A549 (cell line): ENCODE measurements around the gene NCCRP1.

ENCODE experiments used
- CBX2 ChIP-seq: fragments of 200-600 bp; sonication (generic); IDR thresholded peaks from 2 replicates; pipeline ENCODE4 v1.6.1; 2016; ENCODE audit warnings: low read depth, mild to moderate bottlenecking, borderline replicate concordance
- CTCF ChIP-seq: fragments of >200 bp; sonication (Bioruptor Twin); formaldehyde crosslinking; IDR thresholded peaks from 3 replicates; pipeline ENCODE4 v1.5.1; 2016
- E2F6 ChIP-seq: IDR thresholded peaks from 2 replicates; pipeline ENCODE4 v1.6.1; 2012; ENCODE audit warnings: low read depth, borderline replicate concordance
- ELK1 ChIP-seq: fragments of 150-350 bp; IDR thresholded peaks from 2 replicates; pipeline ENCODE4 v1.6.1; 2014; ENCODE audit warnings: low read depth, mild to moderate bottlenecking, low read length
- HES2 ChIP-seq: fragments of >200 bp; sonication (Bioruptor Twin); formaldehyde crosslinking; IDR thresholded peaks from 2 replicates; pipeline ENCODE4 v1.6.1; 2016
- KDM5A ChIP-seq: fragments of 200-600 bp; sonication (generic); IDR thresholded peaks from 2 replicates; pipeline ENCODE4 v1.6.1; 2016; ENCODE audit warnings: antibody characterized with exemption, mild to moderate bottlenecking
- MAFK ChIP-seq: fragments of 450-650 bp; IDR thresholded peaks from 2 replicates; pipeline ENCODE4 v1.6.1; 2014; ENCODE audit not compliant: partially characterized antibody
- NFE2L2 ChIP-seq: fragments of 150-350 bp; conservative IDR thresholded peaks from 2 replicates; pipeline ENCODE4 v1.6.1; 2014; ENCODE audit warnings: low read length
- PHF8 ChIP-seq: fragments of 200-600 bp; sonication (generic); IDR thresholded peaks from 2 replicates; pipeline ENCODE4 v1.6.1; 2016; ENCODE audit warnings: low read depth, mild to moderate bottlenecking, antibody characterized with exemption, moderate library complexity, borderline replicate concordance
- POLR2A ChIP-seq: IDR thresholded peaks from 2 replicates; pipeline ENCODE4 v1.6.1; 2012; ENCODE audit warnings: mild to moderate bottlenecking, low read length
- POLR2AphosphoS2 ChIP-seq: conservative IDR thresholded peaks from 2 replicates; pipeline ENCODE4 v1.6.1; 2012; ENCODE audit warnings: low read length, improper control_type of control experiment, inconsistent platforms
- REST ChIP-seq: fragments of 200-600 bp; sonication (generic); IDR thresholded peaks from 2 replicates; pipeline ENCODE4 v1.6.1; 2016; ENCODE audit warnings: antibody characterized with exemption, mild to moderate bottlenecking, moderate library complexity
- USF2 ChIP-seq: fragments of 450-650 bp; IDR thresholded peaks from 2 replicates; pipeline ENCODE4 v1.6.1; 2014; ENCODE audit warnings: antibody characterized with exemption

- TF ChIP-seq REST = no peak
- no peak for TF ChIP-seq POLR2A
- no peak for TF ChIP-seq USF2
- no peak for TF ChIP-seq CTCF
- no peak for TF ChIP-seq HES2
- TF ChIP-seq PHF8 = no peak
- TF ChIP-seq KDM5A = no peak
- TF ChIP-seq CBX2 = no peak
- no peak for TF ChIP-seq POLR2AphosphoS2
- TF ChIP-seq ELK1 = no peak
- TF ChIP-seq NFE2L2 = no peak
- TF ChIP-seq MAFK = no peak
- no peak for TF ChIP-seq E2F6
These were observed 23.2 kb upstream of the NCCRP1 start for GRCh38 chr19:39173502-39173991.
